PC-9 (cell line): Measurements from ENCODE around the gene FBXO48. TPM values are rescaled to one million over a fixed set of nuclear protein-coding genes. Genes with fewer than 3 reads are reported as not detected.

Experiments used
- BruUV-seq: library from RNA; stranded (reverse); fragments of 400-500 nt; replicated peaks from 2 replicates; lab custom pipeline; 2021; lab: Mats Ljungman, UMichigan
- CTCF ChIA-PET: fragments of 300-600 bp; sonication (Branson Sonifier 250); formaldehyde crosslinking; loops from one replicate; lab custom pipeline; 2022; ENCODE audit warnings: antibody characterized with exemption; lab: Charles Lee
- POLR2A ChIA-PET: fragments of 300-600 bp; sonication (Branson Sonifier 250); formaldehyde crosslinking; loops from one replicate; lab custom pipeline; 2022; ENCODE audit warnings: antibody characterized with exemption; ENCODE audit not compliant: unreplicated experiment; lab: Charles Lee
- DNase-seq, 2 experiments: peaks; one replicate each; pipeline versions ENCODE4 v3.0.0 to v3.0.0-alpha.2; 2015 to 2022; ENCODE audit warnings: mixed read lengths in 1 of 2
- H2AFZ ChIP-seq: fragments of 200-600 bp; sonication (generic); 2 replicates; pipeline ENCODE4 v1.8.1; 2017; ENCODE audit warnings: antibody characterized with exemption
- H3F3A ChIP-seq: fragments of 200-600 bp; sonication (generic); 2 replicates; pipeline ENCODE4 v1.8.1; 2017; ENCODE audit warnings: antibody characterized with exemption, mild to moderate bottlenecking, low read depth; ENCODE audit not compliant: insufficient read depth
- H3K27ac ChIP-seq: fragments of 200-600 bp; sonication (generic); 2 replicates; pipeline ENCODE4 v1.6.1; 2016; ENCODE audit warnings: mixed run types
- H3K27me3 ChIP-seq: fragments of 200-600 bp; sonication (generic); 2 replicates; pipeline ENCODE4 v1.6.1; 2016; ENCODE audit warnings: low read depth, mixed run types; ENCODE audit not compliant: insufficient read depth
- H3K36me3 ChIP-seq: fragments of 200-600 bp; sonication (generic); 2 replicates; pipeline ENCODE4 v1.6.1; 2016; ENCODE audit warnings: low read depth, mixed run types
- H3K4me1 ChIP-seq: fragments of 200-600 bp; sonication (generic); replicated peaks from 2 replicates; pipeline ENCODE4 v1.6.1; 2016; ENCODE audit warnings: mixed run types; ENCODE audit not compliant: insufficient read depth
- H3K4me2 ChIP-seq: fragments of 200-600 bp; sonication (generic); 2 replicates; pipeline ENCODE4 v1.6.1; 2017; ENCODE audit warnings: mixed run types
- H3K4me3 ChIP-seq: fragments of 200-600 bp; sonication (generic); 2 replicates; pipeline ENCODE4 v1.6.1; 2016; ENCODE audit warnings: mixed run types
- H3K79me2 ChIP-seq: fragments of 200-600 bp; sonication (generic); 2 replicates; pipeline ENCODE4 v1.6.1; 2017; ENCODE audit warnings: low read depth, mixed run types
- H3K9me2 ChIP-seq: fragments of 200-600 bp; sonication (generic); 2 replicates; pipeline ENCODE4 v1.8.1; 2017; ENCODE audit warnings: mild to moderate bottlenecking; ENCODE audit not compliant: insufficient read depth
- H3K9me3 ChIP-seq: fragments of 200-600 bp; sonication (generic); 2 replicates; pipeline ENCODE4 v1.8.1; 2016; ENCODE audit warnings: low read depth; ENCODE audit not compliant: insufficient read depth
- H4K20me1 ChIP-seq: fragments of 200-600 bp; sonication (generic); 2 replicates; pipeline ENCODE4 v1.8.1; 2017; ENCODE audit not compliant: insufficient read depth
- CTCF ChIP-seq: fragments of 200-600 bp; sonication (generic); conservative IDR thresholded peaks from 2 replicates; pipeline ENCODE4 v1.6.1; 2017; ENCODE audit warnings: mixed run types, antibody characterized with exemption, mild to moderate bottlenecking, moderate library complexity
- EZH2 ChIP-seq: fragments of 200-600 bp; sonication (generic); IDR thresholded peaks from 2 replicates; pipeline ENCODE4 v1.8.0; 2017; ENCODE audit warnings: antibody characterized with exemption, low read depth
- intact Hi-C: fragments of 100-400 bp; cut with micrococcal nuclease; formaldehyde crosslinking; loops from one replicate; pipeline ENCODE4 v1.10.0; 2022; ENCODE audit not compliant: unreplicated experiment
- total RNA-seq: library from RNA; stranded (reverse); gene quantifications from 2 replicates; pipeline ENCODE4 v1.2.3, GENCODE V29; 2021

FBXO48 gene
- total RNA-seq, 1 experiment from 2014 or later: 1.6 TPM

GRCh38 chr2:68441994-68442322 is 25.1 kb downstream of the FBXO48 start:
- ChIA-PET POLR2A (no interaction called here), CTCF (interaction anchor here (0.7 kb wide), 1 partner anchor 30 kb away, joined by 3 read pairs; no protein-coding TSS in a partner anchor)
- no peaks in the 10 kb centered on the region for H3K9me2 ChIP-seq
- peak; percentile 32; the same call in 1 of the 2 replicates for TF ChIP-seq CTCF
- TF ChIP-seq EZH2: no peak
- no peak overlapping the region for H3K4me2 ChIP-seq
- no peaks in the 10 kb centered on the region for H4K20me1 ChIP-seq
- H2AFZ ChIP-seq: no peak overlapping the region
- H3F3A ChIP-seq: no peaks in the 10 kb centered on the region
- no peaks in the 10 kb centered on the region for H3K79me2 ChIP-seq
- intact Hi-C loops: loop anchor here (1.0 to 5.0 kb wide), 4 partner anchors 80 to 380 kb away; partner anchors contain the start of gene C1D
- DNase-seq: no peak
- H3K27ac ChIP-seq: no peak overlapping the region
- no peak overlapping the region for H3K4me3 ChIP-seq
- no peaks in the 10 kb centered on the region for H3K4me1 ChIP-seq
- no TSS peak for BruUV-seq
- H3K27me3 ChIP-seq: 0 out of 2 replicates have a peak, but pooled peaks cover 4% of the 10 kb centered on the region
- H3K9me3 ChIP-seq: no peaks in the 10 kb centered on the region
- H3K36me3 ChIP-seq: no peaks in the 10 kb centered on the region

GRCh38 chr2:68441179-68441993 is 25.7 kb downstream of the FBXO48 start:
- Histone ChIP-seq H3K27ac (no peak overlapping the region), H3K27me3 (0 out of 2 replicates have a peak, but pooled peaks cover 4% of the 10 kb centered on the region), H3K4me1 (no peaks in the 10 kb centered on the region), H3K9me2 (no peaks in the 10 kb centered on the region), H3F3A (no peaks in the 10 kb centered on the region), H3K79me2 (no peaks in the 10 kb centered on the region), H3K4me2 (no peak overlapping the region), H3K9me3 (no peaks in the 10 kb centered on the region), H3K4me3 (no peak overlapping the region), H3K36me3 (no peaks in the 10 kb centered on the region), H2AFZ (no peak overlapping the region), H4K20me1 (no peaks in the 10 kb centered on the region)
- peak; percentile 96 for TF ChIP-seq CTCF
- no peak for TF ChIP-seq EZH2
- peak; percentile 59 to 73 for DNase-seq
- intact Hi-C loops: loop anchor here (1.0 to 5.0 kb wide), 4 partner anchors 79 to 379 kb away; partner anchors contain the start of gene C1D
- POLR2A ChIA-PET: no interaction called here
- CTCF ChIA-PET: interaction anchor here (0.7 kb wide), 1 partner anchor 30 kb away, joined by 3 read pairs; no protein-coding TSS in a partner anchor
- BruUV-seq: no TSS peak

- CTCF ChIA-PET: no interaction called here
- Histone ChIP-seq H3K4me2 (no peak overlapping the region), H2AFZ (no peak overlapping the region), H3K4me1 (no peaks in the 10 kb centered on the region), H3K27me3 (no peaks in the 10 kb centered on the region), H3K27ac (no peak overlapping the region), H3K9me2 (no peaks in the 10 kb centered on the region), H3K9me3 (no peaks in the 10 kb centered on the region), H3K79me2 (no peaks in the 10 kb centered on the region), H3F3A (no peaks in the 10 kb centered on the region), H4K20me1 (no peaks in the 10 kb centered on the region), H3K36me3 (no peaks in the 10 kb centered on the region), H3K4me3 (no peak overlapping the region)
- intact Hi-C loops: no loop called here
- POLR2A ChIA-PET: no interaction called here
- TF ChIP-seq EZH2: no peak
- TF ChIP-seq CTCF: no peak
- DNase-seq: no peak
- BruUV-seq: no TSS peak
These were observed 28.4 kb downstream of the FBXO48 start for GRCh38 chr2:68438455-68439303.
